NB4 (cell line): ENCODE results near the gene GALNT2.

ENCODE experiments used
- DNase-seq: peaks from one replicate; pipeline ENCODE4 v3.0.0; 2010; ENCODE audit warnings: low read depth
- H3K4me3 ChIP-seq: one replicate; pipeline ENCODE4 v1.5.1; 2011; ENCODE audit warnings: mild to moderate bottlenecking, low read depth, low read length, moderate library complexity
- CTCF ChIP-seq: IDR thresholded peaks from one replicate; pipeline ENCODE4 v1.5.1; 2012; ENCODE audit warnings: low read depth, low read length
- MAX ChIP-seq: IDR thresholded peaks from 2 replicates; pipeline ENCODE4 v1.6.1; 2011; ENCODE audit warnings: low read depth, low read length
- MYC ChIP-seq: IDR thresholded peaks from 2 replicates; pipeline ENCODE4 v1.6.1; 2011; ENCODE audit warnings: low read depth, low read length
- POLR2A ChIP-seq: IDR thresholded peaks from 2 replicates; pipeline ENCODE4 v1.6.1; 2011; ENCODE audit warnings: mild to moderate bottlenecking; ENCODE audit not compliant: insufficient read length; ENCODE audit errors: extremely low read depth

GALNT2 gene

GRCh38 chr1:230248889-230249270 lies 181.8 kb downstream of the GALNT2 start:
- DNase-seq: no peak
- TF ChIP-seq MAX (no peak), MYC (no peak), CTCF (no peak), POLR2A (no peak)
- H3K4me3 ChIP-seq: no peak overlapping the region

- DNase-seq: no peak
- H3K4me3 ChIP-seq: no peak overlapping the region
- TF ChIP-seq MAX: no peak
- no peak for TF ChIP-seq POLR2A
- TF ChIP-seq MYC: no peak
- no peak for TF ChIP-seq CTCF
Measured at GRCh38 chr1:230249695-230250480, 182.8 kb downstream of the GALNT2 start.

GRCh38 chr1:230250666-230251065 lies 183.6 kb downstream of the GALNT2 start:
- TF ChIP-seq CTCF (no peak), MAX (no peak), MYC (no peak), POLR2A (no peak)
- no peak for DNase-seq
- H3K4me3 ChIP-seq: no peak overlapping the region

- TF ChIP-seq CTCF (no peak), MYC (no peak), MAX (no peak), POLR2A (no peak)
- DNase-seq: no peak
- no peak overlapping the region for H3K4me3 ChIP-seq
Measured at GRCh38 chr1:230251644-230252191, 184.7 kb downstream of the GALNT2 start.

- TF ChIP-seq POLR2A: no peak
- TF ChIP-seq MAX: no peak
- no peak for TF ChIP-seq MYC
- no peak for TF ChIP-seq CTCF
- DNase-seq: no peak
- H3K4me3 ChIP-seq: no peak overlapping the region
Measured at GRCh38 chr1:230253150-230253549, 186.1 kb downstream of the GALNT2 start.
